ENCODE measurements around the gene SRP68.

The SRP68 gene

DNA sequence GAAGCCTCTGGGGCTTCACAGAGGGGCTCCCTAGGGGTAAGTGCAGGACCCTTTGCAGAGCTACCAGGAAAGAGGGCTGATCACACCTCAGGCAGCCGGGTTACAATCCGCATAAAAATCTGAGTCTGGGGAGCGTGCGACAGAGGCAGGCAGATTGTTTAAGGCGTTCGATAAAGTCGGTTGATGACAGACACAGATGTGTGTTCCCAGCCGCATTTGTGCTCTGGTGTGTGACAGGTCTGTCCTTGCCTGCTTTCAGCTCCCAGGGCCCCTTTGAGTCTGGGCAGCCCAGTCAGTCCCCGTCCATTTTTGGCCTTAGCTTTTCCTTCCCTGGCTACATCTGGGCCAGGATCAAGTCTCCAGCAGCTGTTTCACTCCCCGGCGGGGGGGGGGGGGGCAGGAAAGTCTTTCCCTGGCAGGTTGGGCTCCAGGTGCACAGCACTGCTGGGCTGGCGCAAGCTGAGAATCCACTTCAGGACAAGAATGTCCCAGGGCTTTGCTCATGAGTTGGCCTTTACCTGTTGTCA lies 5.3 kb upstream of the SRP68 start:
- peaks cover 46% of the 10 kb centered on the region for H3K4me1 ChIP-seq (ENCODE audit: control insufficient read depth, insufficient read depth, low read length, poor library complexity, severe bottlenecking)
- H3K36me3 ChIP-seq (ENCODE audit: control insufficient read depth, insufficient read depth, low read length): peaks cover under 1% of the 10 kb centered on the region
- H3K27me3 ChIP-seq (replicated peaks; ENCODE audit: control insufficient read depth, insufficient read depth, low read length, poor library complexity, severe bottlenecking): peaks cover 31% of the 10 kb centered on the region
- no peak for DNase-seq
- no peak overlapping the region for H3K27ac ChIP-seq (ENCODE audit: insufficient read depth, low read length, poor library complexity, severe bottlenecking)
- no peak overlapping the region for H3K4me3 ChIP-seq (ENCODE audit: insufficient read depth, low read depth, low read length, poor library complexity, severe bottlenecking)
- H3K9me3 ChIP-seq (ENCODE audit: control insufficient read depth, low read length): no peaks in the 10 kb centered on the region

DNA sequence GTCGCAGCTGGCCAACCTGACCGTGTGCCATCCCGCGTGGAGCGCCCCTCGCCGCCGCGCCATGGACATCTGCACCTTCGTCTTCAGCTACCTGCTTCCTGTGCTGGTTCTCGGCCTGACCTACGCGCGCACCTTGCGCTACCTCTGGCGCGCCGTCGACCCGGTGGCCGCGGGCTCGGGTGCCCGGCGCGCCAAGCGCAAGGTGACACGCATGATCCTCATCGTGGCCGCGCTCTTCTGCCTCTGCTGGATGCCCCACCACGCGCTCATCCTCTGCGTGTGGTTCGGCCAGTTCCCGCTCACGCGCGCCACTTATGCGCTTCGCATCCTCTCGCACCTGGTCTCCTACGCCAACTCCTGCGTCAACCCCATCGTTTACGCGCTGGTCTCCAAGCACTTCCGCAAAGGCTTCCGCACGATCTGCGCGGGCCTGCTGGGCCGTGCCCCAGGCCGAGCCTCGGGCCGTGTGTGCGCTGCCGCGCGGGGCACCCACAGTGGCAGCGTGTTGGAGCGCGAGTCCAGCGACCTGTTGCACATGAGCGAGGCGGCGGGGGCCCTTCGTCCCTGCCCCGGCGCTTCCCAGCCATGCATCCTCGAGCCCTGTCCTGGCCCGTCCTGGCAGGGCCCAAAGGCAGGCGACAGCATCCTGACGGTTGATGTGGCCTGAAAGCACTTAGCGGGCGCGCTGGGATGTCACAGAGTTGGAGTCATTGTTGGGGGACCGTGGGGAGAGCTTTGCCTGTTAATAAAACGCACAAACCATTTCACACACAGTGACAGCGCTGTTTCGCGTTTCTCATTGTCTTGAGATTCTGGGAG lies 4.7 kb upstream of the SRP68 start:
- H3K4me3 ChIP-seq (ENCODE audit: insufficient read depth, low read depth, low read length, poor library complexity, severe bottlenecking): peak overlapping the region; percentile 46
- peak in 2 of 3 donors; percentile 18 to 27 for DNase-seq
- no peaks in the 10 kb centered on the region for H3K9me3 ChIP-seq (ENCODE audit: control insufficient read depth, low read length)
- H3K4me1 ChIP-seq (ENCODE audit: control insufficient read depth, insufficient read depth, low read length, poor library complexity, severe bottlenecking): peaks cover 46% of the 10 kb centered on the region
- peaks cover 31% of the 10 kb centered on the region for H3K27me3 ChIP-seq (replicated peaks; ENCODE audit: control insufficient read depth, insufficient read depth, low read length, poor library complexity, severe bottlenecking)
- no peak overlapping the region for H3K27ac ChIP-seq (ENCODE audit: insufficient read depth, low read length, poor library complexity, severe bottlenecking)
- no peaks in the 10 kb centered on the region for H3K36me3 ChIP-seq (ENCODE audit: control insufficient read depth, insufficient read depth, low read length)

DNA sequence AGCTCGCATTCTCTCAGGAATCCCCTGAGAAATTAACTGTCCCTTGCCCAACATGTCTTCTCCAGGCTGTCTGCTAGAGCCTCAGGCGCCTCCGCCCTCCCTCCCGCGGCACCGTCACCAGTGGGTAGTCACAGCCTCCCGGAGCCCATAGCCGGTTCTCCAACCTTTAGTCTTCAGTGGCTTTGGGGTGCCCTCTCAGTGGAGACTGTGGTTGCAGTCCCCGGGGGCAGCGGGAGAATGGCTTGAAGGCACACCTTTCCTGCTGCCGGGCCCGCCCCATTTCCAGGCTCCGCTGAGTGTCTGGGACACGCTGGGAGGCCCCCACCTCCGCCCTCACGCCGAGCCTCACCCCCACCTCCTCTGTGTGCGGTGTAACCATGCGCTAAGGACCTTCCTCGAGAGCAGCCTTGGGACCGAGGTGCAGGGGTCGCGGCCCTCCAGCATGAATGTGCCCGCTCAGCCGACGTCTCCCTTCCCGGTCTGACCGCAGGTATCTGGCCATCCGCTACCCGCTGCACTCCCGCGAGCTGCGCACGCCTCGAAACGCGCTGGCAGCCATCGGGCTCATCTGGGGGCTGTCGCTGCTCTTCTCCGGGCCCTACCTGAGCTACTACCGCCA lies 3.9 kb upstream of the SRP68 start:
- H3K4me3 ChIP-seq (ENCODE audit: insufficient read depth, low read depth, low read length, poor library complexity, severe bottlenecking): peak overlapping the region; percentile 46
- peaks cover 31% of the 10 kb centered on the region for H3K27me3 ChIP-seq (replicated peaks; ENCODE audit: control insufficient read depth, insufficient read depth, low read length, poor library complexity, severe bottlenecking)
- H3K4me1 ChIP-seq (ENCODE audit: control insufficient read depth, insufficient read depth, low read length, poor library complexity, severe bottlenecking): peaks cover 53% of the 10 kb centered on the region
- H3K27ac ChIP-seq (ENCODE audit: insufficient read depth, low read length, poor library complexity, severe bottlenecking): no peak overlapping the region
- DNase-seq: no peak
- H3K36me3 ChIP-seq (ENCODE audit: control insufficient read depth, insufficient read depth, low read length): no peaks in the 10 kb centered on the region
- H3K9me3 ChIP-seq (ENCODE audit: control insufficient read depth, low read length): no peaks in the 10 kb centered on the region

DNA sequence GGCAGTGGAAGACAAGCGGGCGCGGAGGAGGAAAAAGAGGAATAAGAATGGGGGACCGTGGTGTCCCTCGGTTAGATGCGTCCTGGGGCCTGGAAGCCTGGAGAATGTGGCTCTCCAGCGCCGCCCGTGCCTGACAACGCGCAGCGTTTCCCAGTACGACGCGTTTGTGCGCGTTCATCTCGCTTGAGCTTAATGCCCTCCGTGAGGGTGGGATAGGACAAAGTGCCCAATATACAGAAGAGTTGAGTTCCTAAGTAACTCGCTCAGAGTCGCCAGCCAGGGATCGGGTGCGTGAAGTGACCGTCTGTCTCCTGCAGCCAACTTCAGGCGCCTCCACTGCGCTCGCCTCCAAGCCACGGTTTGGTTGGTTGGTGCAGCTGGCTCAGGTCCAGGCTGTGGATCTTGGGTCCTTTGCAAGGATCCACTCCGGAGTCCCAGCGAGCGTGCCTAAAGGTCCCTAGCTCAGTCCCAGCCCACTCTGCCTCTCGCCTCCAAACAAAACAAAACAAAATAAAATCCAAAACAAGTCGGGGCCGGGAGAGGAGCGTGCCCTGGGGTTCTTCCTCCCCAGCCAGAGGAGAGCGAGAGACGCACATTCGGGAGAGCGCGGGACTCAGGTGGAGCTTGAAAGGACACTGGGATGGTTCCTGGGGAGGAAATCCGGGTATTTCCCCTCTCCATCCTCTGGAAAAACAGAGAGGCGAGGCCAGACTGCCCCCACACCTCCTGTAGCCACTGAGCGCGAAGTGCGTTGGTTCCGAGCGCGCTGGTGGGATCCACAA lies 3.2 kb upstream of the SRP68 start:
- peaks cover 60% of the 10 kb centered on the region for H3K4me1 ChIP-seq (ENCODE audit: control insufficient read depth, insufficient read depth, low read length, poor library complexity, severe bottlenecking)
- no peak for DNase-seq
- no peaks in the 10 kb centered on the region for H3K36me3 ChIP-seq (ENCODE audit: control insufficient read depth, insufficient read depth, low read length)
- peaks cover 31% of the 10 kb centered on the region for H3K27me3 ChIP-seq (replicated peaks; ENCODE audit: control insufficient read depth, insufficient read depth, low read length, poor library complexity, severe bottlenecking)
- no peak overlapping the region for H3K27ac ChIP-seq (ENCODE audit: insufficient read depth, low read length, poor library complexity, severe bottlenecking)
- peak overlapping the region; percentile 46 for H3K4me3 ChIP-seq (ENCODE audit: insufficient read depth, low read depth, low read length, poor library complexity, severe bottlenecking)
- no peaks in the 10 kb centered on the region for H3K9me3 ChIP-seq (ENCODE audit: control insufficient read depth, low read length)

DNA sequence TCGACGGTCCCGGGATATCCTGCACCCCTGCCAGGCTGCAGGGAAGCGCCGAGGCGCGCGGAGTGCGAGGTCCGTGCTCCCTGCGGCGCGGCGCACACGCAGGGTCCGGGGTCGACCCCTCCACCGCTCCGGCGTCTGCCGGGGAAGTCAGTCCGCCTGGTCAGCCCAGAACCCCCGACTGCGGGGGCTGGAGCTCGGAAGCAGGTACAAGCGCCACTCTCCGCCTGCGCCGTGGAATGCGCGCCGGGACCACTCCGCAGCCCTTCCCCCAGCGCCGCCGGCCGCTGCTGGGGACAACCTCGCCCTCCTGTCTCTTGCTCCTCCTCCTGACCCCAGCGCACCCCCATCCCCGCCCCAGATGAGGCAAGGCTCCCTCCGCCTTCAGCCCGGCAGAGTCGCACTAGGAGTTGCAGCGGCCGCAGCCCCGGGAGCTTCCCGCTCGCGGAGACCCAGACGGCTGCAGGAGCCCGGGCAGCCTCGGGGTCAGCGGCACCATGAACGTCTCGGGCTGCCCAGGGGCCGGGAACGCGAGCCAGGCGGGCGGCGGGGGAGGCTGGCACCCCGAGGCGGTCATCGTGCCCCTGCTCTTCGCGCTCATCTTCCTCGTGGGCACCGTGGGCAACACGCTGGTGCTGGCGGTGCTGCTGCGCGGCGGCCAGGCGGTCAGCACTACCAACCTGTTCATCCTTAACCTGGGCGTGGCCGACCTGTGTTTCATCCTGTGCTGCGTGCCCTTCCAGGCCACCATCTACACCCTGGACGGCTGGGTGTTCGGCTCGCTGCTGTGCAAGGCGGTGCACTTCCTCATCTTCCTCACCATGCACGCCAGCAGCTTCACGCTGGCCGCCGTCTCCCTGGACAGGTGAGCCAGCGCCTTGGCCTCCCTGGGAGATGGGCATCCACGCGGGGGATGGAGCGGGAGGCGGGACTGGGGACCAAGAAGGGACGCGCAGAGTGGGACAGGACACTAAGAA lies 2.4 kb upstream of the SRP68 start, which contains the start of gene GALR2:
TSS of gene GALR2 (plus strand) at position 392 of the 974 bp plus-strand sequence. CDS start at position 495, 103 bp downstream.
- peaks cover 58% of the 10 kb centered on the region for H3K4me1 ChIP-seq (ENCODE audit: control insufficient read depth, insufficient read depth, low read length, poor library complexity, severe bottlenecking)
- H3K9me3 ChIP-seq (ENCODE audit: control insufficient read depth, low read length): no peaks in the 10 kb centered on the region
- H3K27ac ChIP-seq (ENCODE audit: insufficient read depth, low read length, poor library complexity, severe bottlenecking): no peak within 1 kb of the TSS
- peak within 1 kb of the TSS; percentile 6 for H3K4me3 ChIP-seq (ENCODE audit: insufficient read depth, low read depth, low read length, poor library complexity, severe bottlenecking)
- H3K36me3 ChIP-seq (ENCODE audit: control insufficient read depth, insufficient read depth, low read length): no peaks in the 10 kb centered on the region
- no peak for DNase-seq
- peaks cover 31% of the 10 kb centered on the region for H3K27me3 ChIP-seq (replicated peaks; ENCODE audit: control insufficient read depth, insufficient read depth, low read length, poor library complexity, severe bottlenecking)

DNA sequence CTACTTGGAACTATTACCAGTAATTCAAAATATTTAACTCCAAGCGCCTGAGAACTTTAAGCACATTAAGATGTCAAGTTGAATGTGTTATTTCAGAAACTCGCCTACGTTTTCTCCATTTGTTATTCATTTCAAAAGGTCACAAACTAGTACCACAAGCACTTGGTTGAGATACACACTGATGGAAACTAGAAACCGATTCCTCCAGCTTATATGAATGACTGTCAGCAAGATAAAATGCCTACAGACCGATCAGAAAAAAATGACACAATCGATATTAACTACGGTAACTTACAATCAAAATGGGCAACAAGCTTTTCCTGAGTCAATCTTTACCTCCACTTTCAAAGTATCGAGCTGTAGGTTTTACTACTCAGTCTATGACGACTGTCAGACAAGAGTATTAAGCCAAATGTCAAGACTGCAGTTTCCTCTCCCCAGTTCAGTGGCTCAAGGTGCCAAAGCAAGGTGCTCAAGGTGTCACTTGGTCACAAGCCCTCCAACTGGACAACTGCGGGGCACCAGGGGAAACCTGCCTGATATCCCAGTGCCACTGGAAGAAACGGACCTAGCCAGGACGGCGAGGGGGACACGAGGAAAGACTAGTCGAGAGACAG lies 678 bp downstream of the SRP68 start:
- Histone ChIP-seq H3K4me1 (ENCODE audit: control insufficient read depth, insufficient read depth, low read length, poor library complexity, severe bottlenecking) (peaks cover 43% of the 10 kb centered on the region), H3K9me3 (ENCODE audit: control insufficient read depth, low read length) (no peaks in the 10 kb centered on the region), H3K36me3 (ENCODE audit: control insufficient read depth, insufficient read depth, low read length) (peaks cover 19% of the 10 kb centered on the region), H3K27me3 (replicated peaks; ENCODE audit: control insufficient read depth, insufficient read depth, low read length, poor library complexity, severe bottlenecking) (peaks cover 31% of the 10 kb centered on the region), H3K27ac (ENCODE audit: insufficient read depth, low read length, poor library complexity, severe bottlenecking) (peak overlapping the region; percentile 76), H3K4me3 (ENCODE audit: insufficient read depth, low read depth, low read length, poor library complexity, severe bottlenecking) (peak overlapping the region; percentile 80)
- DNase-seq: no peak

DNA sequence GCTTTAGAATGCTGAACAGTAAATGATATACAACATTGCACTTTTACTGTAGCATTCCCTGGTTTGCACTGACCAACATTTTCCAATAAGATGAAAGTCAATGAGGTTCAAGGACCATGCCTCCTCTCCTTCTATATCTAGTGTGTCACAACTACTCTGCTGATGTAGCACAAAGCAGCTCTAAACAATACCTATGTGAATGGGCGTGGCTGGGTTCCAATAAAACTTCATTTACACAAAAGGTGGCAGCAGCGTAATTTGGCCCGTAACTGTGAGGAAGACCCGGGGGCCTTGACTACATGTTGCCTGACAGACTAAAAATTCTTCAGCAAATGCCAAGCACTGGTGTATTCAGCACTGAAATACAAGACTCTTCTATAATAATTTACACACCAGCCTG lies 6.5 kb downstream of the SRP68 start:
- Histone ChIP-seq H3K4me3 (ENCODE audit: insufficient read depth, low read depth, low read length, poor library complexity, severe bottlenecking) (no peak overlapping the region), H3K36me3 (ENCODE audit: control insufficient read depth, insufficient read depth, low read length) (peaks cover 49% of the 10 kb centered on the region), H3K9me3 (ENCODE audit: control insufficient read depth, low read length) (no peaks in the 10 kb centered on the region), H3K4me1 (ENCODE audit: control insufficient read depth, insufficient read depth, low read length, poor library complexity, severe bottlenecking) (peaks cover 6% of the 10 kb centered on the region), H3K27ac (ENCODE audit: insufficient read depth, low read length, poor library complexity, severe bottlenecking) (no peak overlapping the region), H3K27me3 (replicated peaks; ENCODE audit: control insufficient read depth, insufficient read depth, low read length, poor library complexity, severe bottlenecking) (no peaks in the 10 kb centered on the region)
- no peak for DNase-seq

DNA sequence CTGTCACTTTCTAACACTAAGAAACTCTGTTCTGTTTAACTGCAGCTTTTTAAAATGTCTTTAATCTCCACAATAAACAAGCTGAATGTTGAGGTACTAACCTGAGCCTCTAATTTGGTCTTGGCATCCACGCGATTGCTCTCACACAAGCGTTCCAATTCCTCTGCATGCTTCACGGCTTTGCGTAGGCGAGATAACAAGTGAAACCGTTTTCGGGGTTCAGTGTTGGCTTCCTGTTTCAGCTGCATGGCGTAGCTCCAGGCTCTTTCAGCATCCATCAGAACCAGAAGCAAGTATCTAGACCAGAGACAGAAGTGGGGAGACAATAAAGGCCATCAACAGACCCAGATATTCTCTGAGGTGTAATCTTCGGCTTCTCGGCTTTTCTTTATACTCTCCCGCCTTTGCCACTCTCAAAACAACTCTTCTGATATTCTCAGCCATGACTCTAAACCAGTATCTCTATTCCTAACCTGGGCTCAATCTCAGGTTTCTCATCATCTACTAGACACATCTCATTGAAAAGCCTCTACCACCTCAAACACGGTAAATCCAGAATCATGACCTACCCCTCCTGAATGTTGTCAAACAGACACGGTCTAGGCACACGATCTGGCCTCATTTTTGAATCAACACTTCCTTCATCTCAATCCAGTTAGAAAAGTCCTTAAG lies 8.3 kb downstream of the SRP68 start:
- no peaks in the 10 kb centered on the region for H3K9me3 ChIP-seq (ENCODE audit: control insufficient read depth, low read length)
- H3K4me1 ChIP-seq (ENCODE audit: control insufficient read depth, insufficient read depth, low read length, poor library complexity, severe bottlenecking): no peaks in the 10 kb centered on the region
- H3K27me3 ChIP-seq (replicated peaks; ENCODE audit: control insufficient read depth, insufficient read depth, low read length, poor library complexity, severe bottlenecking): no peaks in the 10 kb centered on the region
- H3K27ac ChIP-seq (ENCODE audit: insufficient read depth, low read length, poor library complexity, severe bottlenecking): peak overlapping the region; percentile 66
- peaks cover 63% of the 10 kb centered on the region for H3K36me3 ChIP-seq (ENCODE audit: control insufficient read depth, insufficient read depth, low read length)
- H3K4me3 ChIP-seq (ENCODE audit: insufficient read depth, low read depth, low read length, poor library complexity, severe bottlenecking): peak overlapping the region; percentile 0
- DNase-seq: peak in 2 of 3 donors; percentile 8

All from effector memory CD4-positive, alpha-beta T cell (primary cell).